Transverse colon (tissue), 4 donors: ENCODE results near the gene NDC80.

Experiments
- EP300 ChIP-seq: sonication (generic); formaldehyde crosslinking; IDR thresholded peaks from one replicate; pipeline ENCODE4 v1.6.1; 2017; ENCODE audit warnings: antibody characterized with exemption, low read depth
- POLR2A ChIP-seq: fragments of 450-650 bp; IDR thresholded peaks from one replicate; pipeline ENCODE4 v1.6.1; 2016; ENCODE audit warnings: antibody characterized with exemption, mild to moderate bottlenecking, moderate library complexity
- POLR2AphosphoS5 ChIP-seq, 3 donors: sonication (generic); formaldehyde crosslinking; IDR thresholded peaks; one replicate each; pipeline ENCODE4 v1.6.1; 2016; ENCODE audit warnings: antibody characterized with exemption in 3 of 3
- TF ChIP-seq, protein P1 (sequence below), 5 experiments: fragments of 200-600 bp in 3 of 5; fragments of 450-650 bp in 2 of 5; sonication (generic) in 3 of 5; IDR thresholded peaks; 1 replicate in 2 of 5; 2 replicates in 3 of 5; pipeline ENCODE4 v1.5.1; 2016 to 2017; ENCODE audit warnings: antibody characterized with exemption in 5 of 5, inconsistent platforms in 3 of 5, mild to moderate bottlenecking in 2 of 5, moderate library complexity in 1 of 5

- TF ChIP-seq EP300 (no peak), POLR2AphosphoS5 (IDR thresholded peaks at IDR 0.05) (no peak), POLR2A (no peak)
- TF ChIP-seq, protein P1, sequence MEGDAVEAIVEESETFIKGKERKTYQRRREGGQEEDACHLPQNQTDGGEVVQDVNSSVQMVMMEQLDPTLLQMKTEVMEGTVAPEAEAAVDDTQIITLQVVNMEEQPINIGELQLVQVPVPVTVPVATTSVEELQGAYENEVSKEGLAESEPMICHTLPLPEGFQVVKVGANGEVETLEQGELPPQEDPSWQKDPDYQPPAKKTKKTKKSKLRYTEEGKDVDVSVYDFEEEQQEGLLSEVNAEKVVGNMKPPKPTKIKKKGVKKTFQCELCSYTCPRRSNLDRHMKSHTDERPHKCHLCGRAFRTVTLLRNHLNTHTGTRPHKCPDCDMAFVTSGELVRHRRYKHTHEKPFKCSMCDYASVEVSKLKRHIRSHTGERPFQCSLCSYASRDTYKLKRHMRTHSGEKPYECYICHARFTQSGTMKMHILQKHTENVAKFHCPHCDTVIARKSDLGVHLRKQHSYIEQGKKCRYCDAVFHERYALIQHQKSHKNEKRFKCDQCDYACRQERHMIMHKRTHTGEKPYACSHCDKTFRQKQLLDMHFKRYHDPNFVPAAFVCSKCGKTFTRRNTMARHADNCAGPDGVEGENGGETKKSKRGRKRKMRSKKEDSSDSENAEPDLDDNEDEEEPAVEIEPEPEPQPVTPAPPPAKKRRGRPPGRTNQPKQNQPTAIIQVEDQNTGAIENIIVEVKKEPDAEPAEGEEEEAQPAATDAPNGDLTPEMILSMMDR (IDR thresholded peaks at IDR 0.05): peak in 4 of 5 experiments; percentile 12 to 44 (median 17)
These were observed 571 bp upstream of the NDC80 start for GRCh38 chr18:2570772-2571199.
